Measurements from ENCODE around the gene CALN1.

CALN1 gene

DNA sequence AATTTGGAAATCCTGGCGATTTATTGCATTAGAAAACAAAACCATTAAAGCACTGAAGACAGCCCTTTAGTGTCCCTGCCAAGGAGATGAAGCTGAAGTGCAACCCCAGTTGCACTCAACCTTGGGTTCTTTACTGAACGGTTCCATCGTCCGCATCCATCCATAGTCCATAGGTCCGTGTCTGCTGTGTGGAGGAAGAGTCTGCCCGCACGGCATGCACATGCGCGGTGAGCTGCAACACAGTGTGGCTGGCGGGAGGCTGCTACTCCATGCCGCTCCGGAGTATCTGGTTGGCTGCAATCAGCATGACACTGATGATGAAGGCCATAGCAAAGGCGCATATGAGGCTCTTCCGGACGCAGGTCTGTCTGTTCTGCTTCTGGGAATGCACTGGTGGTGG lies 624.6 kb downstream of the CALN1 start:
- no peak overlapping the region for H3K4me3 ChIP-seq (ENCODE audit: low read length)
- TF ChIP-seq, protein P1, sequence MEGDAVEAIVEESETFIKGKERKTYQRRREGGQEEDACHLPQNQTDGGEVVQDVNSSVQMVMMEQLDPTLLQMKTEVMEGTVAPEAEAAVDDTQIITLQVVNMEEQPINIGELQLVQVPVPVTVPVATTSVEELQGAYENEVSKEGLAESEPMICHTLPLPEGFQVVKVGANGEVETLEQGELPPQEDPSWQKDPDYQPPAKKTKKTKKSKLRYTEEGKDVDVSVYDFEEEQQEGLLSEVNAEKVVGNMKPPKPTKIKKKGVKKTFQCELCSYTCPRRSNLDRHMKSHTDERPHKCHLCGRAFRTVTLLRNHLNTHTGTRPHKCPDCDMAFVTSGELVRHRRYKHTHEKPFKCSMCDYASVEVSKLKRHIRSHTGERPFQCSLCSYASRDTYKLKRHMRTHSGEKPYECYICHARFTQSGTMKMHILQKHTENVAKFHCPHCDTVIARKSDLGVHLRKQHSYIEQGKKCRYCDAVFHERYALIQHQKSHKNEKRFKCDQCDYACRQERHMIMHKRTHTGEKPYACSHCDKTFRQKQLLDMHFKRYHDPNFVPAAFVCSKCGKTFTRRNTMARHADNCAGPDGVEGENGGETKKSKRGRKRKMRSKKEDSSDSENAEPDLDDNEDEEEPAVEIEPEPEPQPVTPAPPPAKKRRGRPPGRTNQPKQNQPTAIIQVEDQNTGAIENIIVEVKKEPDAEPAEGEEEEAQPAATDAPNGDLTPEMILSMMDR (conservative IDR thresholded peaks at IDR 0.05; ENCODE audit: low read depth, low read length): no peak
- DNase-seq (ENCODE audit: low read depth): no peak

DNA sequence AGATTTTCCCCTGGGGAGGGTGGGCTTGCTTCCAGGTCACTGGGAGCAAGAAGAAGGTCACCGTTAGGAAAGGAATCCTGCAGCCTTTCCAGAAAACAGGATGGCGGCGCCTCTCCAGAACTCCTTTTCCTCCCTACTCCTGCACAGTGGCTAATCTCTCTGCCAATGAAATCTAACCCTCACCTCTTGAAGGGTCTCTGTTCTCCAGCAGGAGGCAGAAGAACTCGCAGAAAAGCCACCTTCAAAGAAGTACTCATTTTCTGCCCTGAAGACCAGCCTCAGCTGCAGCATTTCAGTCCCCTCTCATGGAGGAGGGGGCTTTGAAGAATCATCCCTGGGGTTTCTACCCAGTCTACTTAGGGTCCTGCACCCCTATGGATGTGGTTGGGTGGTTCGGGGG lies 626.9 kb downstream of the CALN1 start:
- DNase-seq (ENCODE audit: low read depth): no peak
- no peak overlapping the region for H3K4me3 ChIP-seq (ENCODE audit: low read length)
- TF ChIP-seq, protein P1 (conservative IDR thresholded peaks at IDR 0.05; ENCODE audit: low read depth, low read length): no peak

DNA sequence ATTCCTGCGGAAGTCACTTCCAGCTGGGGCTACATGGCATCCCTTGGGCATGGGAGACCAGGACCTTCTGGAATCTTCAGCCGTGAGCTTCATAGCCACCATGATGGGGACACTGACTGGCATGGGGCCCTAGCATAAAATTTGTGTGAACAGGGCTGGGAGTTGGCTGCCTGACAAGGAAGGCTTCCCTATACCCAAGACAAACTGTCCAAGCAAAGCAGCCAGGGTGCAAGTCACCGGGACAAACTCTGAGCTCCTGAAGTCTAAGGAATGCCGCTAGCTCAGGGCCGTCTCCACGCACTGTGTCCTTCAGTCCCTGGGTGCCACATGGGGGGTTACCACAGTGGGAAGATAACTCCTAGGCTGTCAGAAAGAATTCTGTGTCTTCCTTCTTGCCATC lies 627.4 kb downstream of the CALN1 start:
- TF ChIP-seq, protein P1 (conservative IDR thresholded peaks at IDR 0.05; ENCODE audit: low read depth, low read length): no peak
- no peak overlapping the region for H3K4me3 ChIP-seq (ENCODE audit: low read length)
- no peak for DNase-seq (ENCODE audit: low read depth)

DNA sequence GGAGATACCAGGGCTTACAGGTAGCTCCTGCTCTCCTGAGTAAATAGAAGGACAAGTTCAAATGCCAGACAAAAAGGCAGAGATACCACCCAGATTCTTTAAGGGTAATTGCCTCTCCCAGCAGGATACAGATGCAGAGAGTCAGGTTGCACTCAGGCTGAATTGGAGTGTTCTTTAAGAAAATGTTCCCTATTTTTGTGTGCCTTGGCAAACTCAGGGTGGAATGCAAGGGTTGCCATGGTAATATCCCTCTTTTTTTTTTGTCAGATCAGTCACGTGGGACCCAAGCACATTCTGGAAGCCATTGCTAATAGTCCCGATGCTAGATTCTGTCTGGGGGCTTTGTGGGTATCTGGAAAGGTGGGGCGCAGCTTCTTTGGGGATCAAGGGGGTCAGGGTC lies 628.0 kb downstream of the CALN1 start:
- no peak for DNase-seq (ENCODE audit: low read depth)
- TF ChIP-seq, protein P1 (conservative IDR thresholded peaks at IDR 0.05; ENCODE audit: low read depth, low read length): no peak
- H3K4me3 ChIP-seq (ENCODE audit: low read length): no peak overlapping the region

DNA sequence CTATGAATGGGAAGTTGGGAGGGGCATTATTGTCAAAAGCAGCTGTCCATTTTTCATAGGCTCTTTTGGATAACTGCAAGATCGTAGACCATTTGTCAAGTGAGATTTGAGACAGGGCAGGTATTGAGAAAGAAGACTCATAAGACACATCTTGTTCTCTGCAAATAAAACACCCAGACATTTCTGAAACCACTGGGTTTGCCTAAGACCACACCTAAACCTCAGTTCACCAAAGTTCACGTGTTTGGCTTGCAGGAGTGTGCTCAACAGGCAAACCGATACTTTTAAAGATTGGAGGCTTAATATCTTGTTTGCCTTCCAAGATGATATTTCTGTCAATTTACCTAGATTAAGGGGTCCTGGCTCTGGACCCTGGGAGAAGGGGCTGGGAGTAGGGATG lies 628.4 kb downstream of the CALN1 start:
- no peak overlapping the region for H3K4me3 ChIP-seq (ENCODE audit: low read length)
- TF ChIP-seq, protein P1 (conservative IDR thresholded peaks at IDR 0.05; ENCODE audit: low read depth, low read length): no peak
- no peak for DNase-seq (ENCODE audit: low read depth)

DNA sequence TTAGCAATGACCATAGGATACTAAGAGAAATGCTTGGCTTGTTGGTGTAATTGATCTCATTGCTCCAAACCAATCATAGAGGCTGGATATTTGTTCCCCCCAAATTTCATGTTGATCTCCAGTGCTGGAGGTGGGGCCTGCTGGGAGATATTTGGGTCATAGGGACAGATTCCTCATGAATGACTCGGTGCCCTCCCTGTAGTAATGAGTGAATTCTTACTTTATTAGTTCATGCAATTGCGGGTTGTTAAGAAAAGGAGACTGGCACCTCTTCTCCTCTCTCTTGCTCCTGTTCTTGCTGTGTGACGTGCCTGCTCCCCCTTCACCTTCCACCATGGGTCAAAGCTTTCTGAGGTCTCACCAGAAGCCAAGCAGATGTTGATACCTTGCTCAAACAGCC lies 630.1 kb downstream of the CALN1 start:
- no peak for DNase-seq (ENCODE audit: low read depth)
- no peak overlapping the region for H3K4me3 ChIP-seq (ENCODE audit: low read length)
- TF ChIP-seq, protein P1 (conservative IDR thresholded peaks at IDR 0.05; ENCODE audit: low read depth, low read length): no peak

DNA sequence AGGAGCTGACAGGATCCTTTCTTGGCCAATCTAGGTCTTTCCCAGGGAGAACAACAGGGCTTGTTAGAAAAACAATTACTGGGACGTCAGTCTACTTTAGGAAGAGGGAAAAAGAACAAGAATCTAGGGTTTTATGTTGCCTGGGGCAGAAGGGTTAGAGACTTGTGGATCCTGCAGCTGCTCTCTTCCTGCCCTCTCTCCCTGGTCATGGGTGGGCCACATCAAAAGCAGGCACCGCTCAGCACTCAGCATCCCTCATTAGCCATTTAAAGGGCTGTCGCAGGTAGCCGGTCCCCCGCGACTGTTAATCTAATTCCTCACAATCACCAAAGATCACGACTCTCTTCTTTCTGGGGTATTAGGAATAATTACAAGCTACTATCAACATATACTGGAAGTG lies 631.9 kb downstream of the CALN1 start:
- TF ChIP-seq, protein P1 (conservative IDR thresholded peaks at IDR 0.05; ENCODE audit: low read depth, low read length): no peak
- no peak for DNase-seq (ENCODE audit: low read depth)
- H3K4me3 ChIP-seq (ENCODE audit: low read length): no peak overlapping the region

Measured in retinal pigment epithelial cell (primary cell).